ENCODE data around the gene CLCA1. TPM values are rescaled to one million over a fixed set of nuclear protein-coding genes. Genes with fewer than 3 reads are reported as not detected.

The CLCA1 gene
- total RNA-seq, 1 experiment from 2014 or later: 0.08 TPM

GRCh38 chr1:86450847-86451246 is 17.9 kb upstream of the CLCA1 start:
- Histone ChIP-seq H3K36me3 (ENCODE audit: control insufficient read depth, insufficient read depth, low read length) (no peaks in the 10 kb centered on the region), H3K9me3 (ENCODE audit: control insufficient read depth, insufficient read depth, low read depth, low read length) (no peaks in the 10 kb centered on the region), H3K27ac (ENCODE audit: low read length) (no peak overlapping the region), H3K4me1 (ENCODE audit: control insufficient read depth, insufficient read depth, low read length) (no peaks in the 10 kb centered on the region), H3K4me3 (ENCODE audit: low read depth in 2 of 2, low read length in 2 of 2) (no peak overlapping the region), H3K27me3 (ENCODE audit: control insufficient read depth, insufficient read depth, low read length) (peaks cover 11% of the 10 kb centered on the region)
- in situ Hi-C loops (cut with HindIII; ENCODE audit: low pct_unique_long_range_greater_than_20kb, low sequenced_read_pairs): no loop called here
- ATAC-seq (no peak), DNase-seq (ENCODE audit: low read depth, low spot score) (no peak)
- TF ChIP-seq POLR2AphosphoS5 (IDR thresholded peaks at IDR 0.05; ENCODE audit: low read depth, low read length) (no peak), SIN3A (IDR thresholded peaks at IDR 0.05; ENCODE audit: borderline replicate concordance, insufficient read depth, low read depth, low read length) (no peak), TCF7L2 (IDR thresholded peaks at IDR 0.05; ENCODE audit: low read depth, low read length) (no peak)
- TF ChIP-seq, protein P1, sequence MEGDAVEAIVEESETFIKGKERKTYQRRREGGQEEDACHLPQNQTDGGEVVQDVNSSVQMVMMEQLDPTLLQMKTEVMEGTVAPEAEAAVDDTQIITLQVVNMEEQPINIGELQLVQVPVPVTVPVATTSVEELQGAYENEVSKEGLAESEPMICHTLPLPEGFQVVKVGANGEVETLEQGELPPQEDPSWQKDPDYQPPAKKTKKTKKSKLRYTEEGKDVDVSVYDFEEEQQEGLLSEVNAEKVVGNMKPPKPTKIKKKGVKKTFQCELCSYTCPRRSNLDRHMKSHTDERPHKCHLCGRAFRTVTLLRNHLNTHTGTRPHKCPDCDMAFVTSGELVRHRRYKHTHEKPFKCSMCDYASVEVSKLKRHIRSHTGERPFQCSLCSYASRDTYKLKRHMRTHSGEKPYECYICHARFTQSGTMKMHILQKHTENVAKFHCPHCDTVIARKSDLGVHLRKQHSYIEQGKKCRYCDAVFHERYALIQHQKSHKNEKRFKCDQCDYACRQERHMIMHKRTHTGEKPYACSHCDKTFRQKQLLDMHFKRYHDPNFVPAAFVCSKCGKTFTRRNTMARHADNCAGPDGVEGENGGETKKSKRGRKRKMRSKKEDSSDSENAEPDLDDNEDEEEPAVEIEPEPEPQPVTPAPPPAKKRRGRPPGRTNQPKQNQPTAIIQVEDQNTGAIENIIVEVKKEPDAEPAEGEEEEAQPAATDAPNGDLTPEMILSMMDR (IDR thresholded peaks at IDR 0.05): no peak
- CTCF ChIA-PET: no interaction called here
- POLR2A ChIA-PET: no interaction called here
- intact Hi-C loops (cut with micrococcal nuclease; ENCODE audit: unreplicated experiment): no loop called here
- BruUV-seq (replicated peaks): no TSS peak

DNA sequence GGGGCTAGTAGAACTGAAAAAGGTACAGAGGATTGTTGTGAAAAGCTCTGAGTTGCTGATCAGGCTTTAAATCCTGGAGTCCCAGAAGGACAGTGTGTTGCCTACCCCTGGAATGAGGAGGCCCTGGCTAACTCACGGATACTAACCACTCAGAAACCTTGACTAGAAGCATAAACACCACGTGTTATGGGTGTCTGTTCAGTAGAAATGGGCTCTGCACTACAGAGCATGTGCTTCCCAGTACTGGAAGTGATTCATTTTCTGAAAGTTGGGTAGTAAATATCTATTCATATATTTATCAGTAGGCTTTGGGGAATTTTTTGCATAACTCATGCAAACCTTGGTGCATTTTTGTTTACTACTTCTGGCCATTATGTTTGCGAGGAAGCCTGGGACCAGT is 15.1 kb upstream of the CLCA1 start:
- in situ Hi-C loops (cut with HindIII; ENCODE audit: low pct_unique_long_range_greater_than_20kb, low sequenced_read_pairs): no loop called here
- Histone ChIP-seq H3K9me3 (ENCODE audit: control insufficient read depth, insufficient read depth, low read depth, low read length) (no peaks in the 10 kb centered on the region), H3K4me1 (ENCODE audit: control insufficient read depth, insufficient read depth, low read length) (no peaks in the 10 kb centered on the region), H3K4me3 (ENCODE audit: low read depth in 2 of 2, low read length in 2 of 2) (no peak overlapping the region), H3K27ac (ENCODE audit: low read length) (no peak overlapping the region), H3K27me3 (ENCODE audit: control insufficient read depth, insufficient read depth, low read length) (peaks cover 14% of the 10 kb centered on the region), H3K36me3 (ENCODE audit: control insufficient read depth, insufficient read depth, low read length) (no peaks in the 10 kb centered on the region)
- TF ChIP-seq POLR2AphosphoS5 (IDR thresholded peaks at IDR 0.05; ENCODE audit: low read depth, low read length) (no peak), REST (IDR thresholded peaks at IDR 0.05; ENCODE audit: insufficient read depth in 1 of 2, low read depth in 2 of 2, low read length in 1 of 2) (no peak), TCF7L2 (IDR thresholded peaks at IDR 0.05; ENCODE audit: low read depth, low read length) (no peak), SIN3A (IDR thresholded peaks at IDR 0.05; ENCODE audit: borderline replicate concordance, insufficient read depth, low read depth, low read length) (no peak)
- TF ChIP-seq, protein P1 (IDR thresholded peaks at IDR 0.05): no peak; the same call in 1 of the 2 replicates
- ATAC-seq: no peak
- DNase-seq (ENCODE audit: low read depth, low spot score): no peak
- BruUV-seq (replicated peaks): no TSS peak
- ChIA-PET POLR2A (no interaction called here), CTCF (no interaction called here)
- intact Hi-C loops (cut with micrococcal nuclease; ENCODE audit: unreplicated experiment): no loop called here
